H1 (cell line): ENCODE measurements around the gene THRB. TPM values are rescaled to one million over a fixed set of nuclear protein-coding genes. Genes with fewer than 3 reads are reported as not detected.

Experiments used
- BRCA1 ChIP-seq: IDR thresholded peaks from 2 replicates; pipeline ENCODE4 v1.6.1; 2012; ENCODE audit warnings: low read depth, low read length, improper control_type of control experiment
- CHD1 ChIP-seq: IDR thresholded peaks from 2 replicates; pipeline ENCODE4 v1.6.1; 2012; ENCODE audit warnings: low read depth, low read length, improper control_type of control experiment
- CHD7 ChIP-seq: fragments of 300-600 bp; sonication (generic); IDR thresholded peaks from 2 replicates; pipeline ENCODE4 v1.7.1; 2012; ENCODE audit warnings: low read length, moderate library complexity, mild to moderate bottlenecking, inconsistent platforms; ENCODE audit not compliant: insufficient replicate concordance
- E2F6 ChIP-seq: IDR thresholded peaks from 2 replicates; pipeline ENCODE4 v1.6.1; 2012; ENCODE audit warnings: inconsistent platforms
- TBP ChIP-seq: IDR thresholded peaks from 2 replicates; pipeline ENCODE4 v1.6.1; 2011; ENCODE audit warnings: low read depth, low read length, improper control_type of control experiment
- polyA plus RNA-seq, 7 experiments: library from polyadenylated mRNA; depleted of rRNA in 3 of 7; stranded (reverse) in 5 of 7; unstranded in 2 of 7; fragments of >200 nt in 5 of 7; fragments of 200-250 nt in 2 of 7; gene quantifications; 1 replicate in 5 of 7; 2 replicates in 1 of 7; 4 replicates in 1 of 7; pipeline versions ENCODE4 v1.2.1 to v1.2.3, GENCODE V29; 2011 to 2013; ENCODE audit warnings: missing spikeins in 2 of 7, mixed read lengths in 2 of 7
- total RNA-seq: library from RNA; stranded (reverse); fragmentation: NEBNext Ultra II Directional; extraction: Animal tissue kit (Norgen Biotek cat#: 25700); gene quantifications from 2 replicates; pipeline ENCODE4 v1.2.1, GENCODE V29; 2021

THRB gene
- total and polyA plus RNA-seq, 2 of the 8 experiments (the other 6 are each of a cell fraction or from before 2014, with no cell fraction given): 0.98 to 3.9 TPM

GRCh38 chr3:24296441-24297205 lies 198.0 kb downstream of the THRB start (continued):
- TF ChIP-seq CHD7 (no peak), E2F6 (no peak), CHD1 (no peak), BRCA1 (no peak), TBP (no peak)
